Activated CD4-positive, alpha-beta memory T cell treated with anti-CD3 and anti-CD28 coated beads, Interleukin-2, amount 10 ng/mL, durations not matched to agents 7 days and 5 days (primary cell): ENCODE results near the gene SMIM31. TPM values are rescaled to one million over a fixed set of nuclear protein-coding genes. Genes with fewer than 3 reads are reported as not detected.

Source experiments
- CTCF ChIA-PET: fragments of 350-600 bp; sonication (Branson Sonifier 250); formaldehyde crosslinking; loops from one replicate; lab custom pipeline; 2021; ENCODE audit warnings: antibody characterized with exemption, inconsistent platforms; lab: Charles Lee
- POLR2A ChIA-PET: fragments of 350-600 bp; sonication (Branson Sonifier 250); formaldehyde crosslinking; loops from one replicate; lab custom pipeline; 2021; ENCODE audit warnings: antibody characterized with exemption; lab: Charles Lee
- DNase-seq: peaks from one replicate; pipeline ENCODE4 v3.0.0-alpha.2; 2020
- H3K27ac Mint-ChIP-seq: one replicate; pipeline ENCODE4 v1.8.0; 2021; ENCODE audit warnings: mild to moderate bottlenecking, mixed read lengths
- H3K27me3 Mint-ChIP-seq: one replicate; pipeline ENCODE4 v1.8.0; 2021; ENCODE audit warnings: mixed read lengths
- H3K36me3 Mint-ChIP-seq: one replicate; pipeline ENCODE4 v1.8.0; 2021; ENCODE audit warnings: low read depth, mixed read lengths
- H3K4me1 Mint-ChIP-seq: one replicate; pipeline ENCODE4 v1.8.0; 2021; ENCODE audit warnings: mixed read lengths
- H3K4me3 Mint-ChIP-seq: one replicate; pipeline ENCODE4 v1.8.0; 2021; ENCODE audit warnings: mild to moderate bottlenecking, mixed read lengths
- H3K9me3 Mint-ChIP-seq: one replicate; pipeline ENCODE4 v1.8.0; 2021; ENCODE audit warnings: mixed read lengths
- total RNA-seq, 2 experiments: library from RNA; stranded (reverse); gene quantifications; one replicate each; pipeline ENCODE4 v1.2.3, GENCODE V29; 2021

The SMIM31 gene
- total RNA-seq, 2 experiments from 2014 or later = not detected

GRCh38 chr4:164800786-164801185 lies 46.9 kb downstream of the SMIM31 start:
- POLR2A ChIA-PET = no interaction called here
- Mint-ChIP-seq H3K4me1 (no peaks in the 10 kb centered on the region), H3K9me3 (no peaks in the 10 kb centered on the region), H3K36me3 (no peaks in the 10 kb centered on the region), H3K27ac (no peak overlapping the region), H3K4me3 (no peak overlapping the region), H3K27me3 (peaks cover 3% of the 10 kb centered on the region)
- no peak for DNase-seq
- CTCF ChIA-PET = interaction anchor here (1.3 kb wide), 1 partner anchor 21 kb away, joined by 4 read pairs; no protein-coding TSS in a partner anchor

GRCh38 chr4:164802301-164802901 lies 48.5 kb downstream of the SMIM31 start:
- H3K4me3 Mint-ChIP-seq = no peak overlapping the region
- ChIA-PET POLR2A (no interaction called here), CTCF (no interaction called here)
- no peaks in the 10 kb centered on the region for H3K9me3 Mint-ChIP-seq
- H3K36me3 Mint-ChIP-seq = no peaks in the 10 kb centered on the region
- H3K27ac Mint-ChIP-seq = no peak overlapping the region
- H3K27me3 Mint-ChIP-seq = peaks cover 3% of the 10 kb centered on the region
- H3K4me1 Mint-ChIP-seq = no peaks in the 10 kb centered on the region
- no peak for DNase-seq

GRCh38 chr4:164803702-164804101 lies 49.8 kb downstream of the SMIM31 start:
- Mint-ChIP-seq H3K4me1 (no peaks in the 10 kb centered on the region), H3K27me3 (peaks cover 3% of the 10 kb centered on the region), H3K4me3 (no peak overlapping the region), H3K9me3 (no peaks in the 10 kb centered on the region), H3K27ac (no peak overlapping the region), H3K36me3 (no peaks in the 10 kb centered on the region)
- ChIA-PET POLR2A (no interaction called here), CTCF (no interaction called here)
- DNase-seq = no peak

- no peaks in the 10 kb centered on the region for H3K9me3 Mint-ChIP-seq
- no peak overlapping the region for H3K27ac Mint-ChIP-seq
- H3K36me3 Mint-ChIP-seq = no peaks in the 10 kb centered on the region
- no peak for DNase-seq
- H3K4me3 Mint-ChIP-seq = no peak overlapping the region
- CTCF ChIA-PET = no interaction called here
- H3K27me3 Mint-ChIP-seq = no peaks in the 10 kb centered on the region
- H3K4me1 Mint-ChIP-seq = no peaks in the 10 kb centered on the region
- POLR2A ChIA-PET = no interaction called here
Observed at GRCh38 chr4:164807611-164808010, 53.7 kb downstream of the SMIM31 start.

- H3K9me3 Mint-ChIP-seq = no peaks in the 10 kb centered on the region
- no peaks in the 10 kb centered on the region for H3K27me3 Mint-ChIP-seq
- POLR2A ChIA-PET = no interaction called here
- H3K36me3 Mint-ChIP-seq = no peaks in the 10 kb centered on the region
- CTCF ChIA-PET = no interaction called here
- H3K4me1 Mint-ChIP-seq = no peaks in the 10 kb centered on the region
- H3K4me3 Mint-ChIP-seq = no peak overlapping the region
- no peak overlapping the region for H3K27ac Mint-ChIP-seq
- no peak for DNase-seq
Observed at GRCh38 chr4:164813554-164813953, 59.6 kb downstream of the SMIM31 start.

- CTCF ChIA-PET = no interaction called here
- POLR2A ChIA-PET = no interaction called here
- Mint-ChIP-seq H3K4me1 (no peaks in the 10 kb centered on the region), H3K9me3 (no peaks in the 10 kb centered on the region), H3K27ac (no peak overlapping the region), H3K4me3 (no peak overlapping the region), H3K27me3 (no peaks in the 10 kb centered on the region), H3K36me3 (no peaks in the 10 kb centered on the region)
- DNase-seq = no peak
Observed at GRCh38 chr4:164815711-164816110, 61.8 kb downstream of the SMIM31 start.

GRCh38 chr4:164819366-164819765 lies 65.4 kb downstream of the SMIM31 start:
- no peak for DNase-seq
- no peaks in the 10 kb centered on the region for H3K9me3 Mint-ChIP-seq
- CTCF ChIA-PET = no interaction called here
- H3K27me3 Mint-ChIP-seq = no peaks in the 10 kb centered on the region
- no peaks in the 10 kb centered on the region for H3K4me1 Mint-ChIP-seq
- POLR2A ChIA-PET = no interaction called here
- H3K4me3 Mint-ChIP-seq = no peak overlapping the region
- no peaks in the 10 kb centered on the region for H3K36me3 Mint-ChIP-seq
- H3K27ac Mint-ChIP-seq = no peak overlapping the region

GRCh38 chr4:164821711-164822110 lies 67.8 kb downstream of the SMIM31 start:
- no peaks in the 10 kb centered on the region for H3K4me1 Mint-ChIP-seq
- ChIA-PET POLR2A (no interaction called here), CTCF (no interaction called here)
- no peaks in the 10 kb centered on the region for H3K9me3 Mint-ChIP-seq
- no peak overlapping the region for H3K4me3 Mint-ChIP-seq
- H3K36me3 Mint-ChIP-seq = no peaks in the 10 kb centered on the region
- DNase-seq = no peak
- no peak overlapping the region for H3K27ac Mint-ChIP-seq
- H3K27me3 Mint-ChIP-seq = no peaks in the 10 kb centered on the region

GRCh38 chr4:164824581-164824980 lies 70.7 kb downstream of the SMIM31 start:
- no peaks in the 10 kb centered on the region for H3K4me1 Mint-ChIP-seq
- no peak overlapping the region for H3K27ac Mint-ChIP-seq
- ChIA-PET POLR2A (no interaction called here), CTCF (no interaction called here)
- H3K9me3 Mint-ChIP-seq = no peaks in the 10 kb centered on the region
- no peaks in the 10 kb centered on the region for H3K27me3 Mint-ChIP-seq
- H3K36me3 Mint-ChIP-seq = no peaks in the 10 kb centered on the region
- no peak for DNase-seq
- no peak overlapping the region for H3K4me3 Mint-ChIP-seq

GRCh38 chr4:164828955-164829354 lies 75.0 kb downstream of the SMIM31 start:
- Mint-ChIP-seq H3K9me3 (no peaks in the 10 kb centered on the region), H3K4me3 (no peak overlapping the region), H3K27me3 (no peaks in the 10 kb centered on the region), H3K27ac (no peak overlapping the region), H3K4me1 (no peaks in the 10 kb centered on the region), H3K36me3 (no peaks in the 10 kb centered on the region)
- ChIA-PET CTCF (no interaction called here), POLR2A (no interaction called here)
- no peak for DNase-seq

GRCh38 chr4:164846566-164846965 lies 92.6 kb downstream of the SMIM31 start:
- Mint-ChIP-seq H3K36me3 (no peaks in the 10 kb centered on the region), H3K9me3 (no peaks in the 10 kb centered on the region), H3K4me1 (no peaks in the 10 kb centered on the region), H3K27ac (no peak overlapping the region), H3K4me3 (no peak overlapping the region), H3K27me3 (peaks cover 2% of the 10 kb centered on the region)
- no peak for DNase-seq
- POLR2A ChIA-PET = no interaction called here
- CTCF ChIA-PET = no interaction called here

- H3K4me1 Mint-ChIP-seq = no peaks in the 10 kb centered on the region
- CTCF ChIA-PET = no interaction called here
Observed at GRCh38 chr4:164847016-164847415, 93.1 kb downstream of the SMIM31 start.

GRCh38 chr4:164847967-164848649 lies 94.2 kb downstream of the SMIM31 start:
- Mint-ChIP-seq H3K27ac (no peak overlapping the region), H3K9me3 (no peaks in the 10 kb centered on the region), H3K4me1 (no peaks in the 10 kb centered on the region), H3K27me3 (peaks cover 2% of the 10 kb centered on the region), H3K4me3 (no peak overlapping the region), H3K36me3 (no peaks in the 10 kb centered on the region)
- POLR2A ChIA-PET = no interaction called here
- no peak for DNase-seq
- CTCF ChIA-PET = no interaction called here

More at GRCh38 chr4:164847016-164847415, 93.1 kb downstream of the SMIM31 start:
- H3K9me3 Mint-ChIP-seq = no peaks in the 10 kb centered on the region
- H3K36me3 Mint-ChIP-seq = no peaks in the 10 kb centered on the region
- no peak overlapping the region for H3K27ac Mint-ChIP-seq
- POLR2A ChIA-PET = no interaction called here
- peaks cover 2% of the 10 kb centered on the region for H3K27me3 Mint-ChIP-seq
- DNase-seq = no peak
- no peak overlapping the region for H3K4me3 Mint-ChIP-seq
